NCI-H345 treated with DMSO at 0.1 percent for 48 hours (cell line): ENCODE measurements around the gene CCL27.

Source experiments
- DNase-seq: peaks from one replicate; lab custom pipeline; 2025; ENCODE audit not compliant: unreplicated experiment; lab: John Stamatoyannopoulos, UW

Gene CCL27

GRCh38 chr9:34628656-34629490 lies 33.6 kb downstream of the CCL27 start, which contains the start of gene ARID3C:
Gene ARID3C (minus strand): TSS chr9:34629066. CDS start chr9:34628014, 1,052 bp downstream.
- DNase-seq, result no peak

GRCh38 chr9:34627716-34628655 lies 34.5 kb downstream of the CCL27 start:
- DNase-seq, result no peak

- no peak for DNase-seq
Observed at GRCh38 chr9:34625186-34625486, 37.3 kb downstream of the CCL27 start.

- no peak for DNase-seq
Observed at GRCh38 chr9:34624475-34625185, 37.8 kb downstream of the CCL27 start.

- DNase-seq, result no peak
Observed at GRCh38 chr9:34623374-34624235, 38.9 kb downstream of the CCL27 start.

GRCh38 chr9:34620061-34620994 lies 42.1 kb downstream of the CCL27 start, which contains the start of gene DCTN3:
Gene DCTN3 (minus strand): TSS chr9:34620495. CDS start chr9:34620464, 31 bp downstream.
- DNase-seq, result peak; percentile 97

GRCh38 chr9:34615132-34615531 lies 47.3 kb downstream of the CCL27 start:
- DNase-seq, result no peak

GRCh38 chr9:34612788-34613390 lies 49.6 kb downstream of the CCL27 start:
- peak; percentile 77 for DNase-seq
